ENCODE data around the gene CUEDC1.

GRCh38 chr17:57963149-57963511, 7.9 kb upstream of the CUEDC1 start:
- TF ChIP-seq CTCF (IDR thresholded peaks at IDR 0.05; ENCODE audit: low read depth, low read length) (no peak), EZH2phosphoT487 (IDR thresholded peaks at IDR 0.05; ENCODE audit: low read depth) (no peak)

All from OCI-LY3 (cell line).